GM23248 (cell line): Measurements from ENCODE around the gene SEC16A.

ENCODE experiments used
- EZH2 ChIP-seq: fragments of 200-600 bp; sonication (generic); IDR thresholded peaks from 2 replicates; pipeline ENCODE4 v1.6.1; 2018; ENCODE audit warnings: antibody characterized with exemption, mild to moderate bottlenecking; ENCODE audit not compliant: insufficient read depth, poor library complexity, severe bottlenecking
- EZH2phosphoT487 ChIP-seq: fragments of 200-600 bp; sonication (generic); IDR thresholded peaks from 2 replicates; pipeline ENCODE4 v1.6.1; 2018; ENCODE audit warnings: antibody characterized with exemption, moderate library complexity, mild to moderate bottlenecking, low read depth; ENCODE audit not compliant: insufficient read depth

DNA sequence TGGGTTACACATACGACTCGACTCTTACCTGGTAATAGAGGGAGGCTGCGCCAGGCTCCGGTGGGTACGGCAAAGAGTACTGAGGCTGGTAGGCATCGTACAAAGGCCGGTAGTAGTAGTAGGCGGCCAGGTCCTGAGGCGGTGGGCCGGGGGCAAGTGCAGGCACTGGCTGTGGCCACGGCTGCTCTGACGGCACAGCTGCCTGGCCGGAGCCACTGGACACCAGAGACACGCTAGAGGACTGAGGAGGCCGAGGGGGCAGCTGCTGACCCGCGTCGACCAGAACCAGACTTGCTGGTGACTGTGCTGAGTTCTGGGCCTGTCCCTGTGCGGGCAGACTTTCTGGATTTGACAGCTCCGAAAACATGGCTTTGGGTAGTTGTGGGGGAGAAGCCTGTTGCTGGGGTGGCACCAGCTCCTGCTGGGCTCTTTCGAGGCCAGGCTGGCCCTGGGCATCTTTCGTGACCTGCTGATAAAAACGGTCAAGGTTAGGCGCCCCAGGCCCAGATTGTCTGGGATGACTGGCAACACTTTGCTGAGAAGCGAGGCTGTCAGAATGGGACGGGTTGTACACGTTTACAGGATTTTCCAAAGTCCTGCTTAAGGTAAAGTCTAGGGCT lies 8.7 kb downstream of the SEC16A start:
- TF ChIP-seq EZH2 (no peak), EZH2phosphoT487 (no peak)
